GM23338 (cell line): ENCODE results near the gene LIAS. TPM values are rescaled to one million over a fixed set of nuclear protein-coding genes. Genes with fewer than 3 reads are reported as not detected.

ENCODE experiments used
- EZH2 ChIP-seq: fragments of 200-600 bp; sonication (generic); IDR thresholded peaks from one replicate; pipeline ENCODE4 v1.8.0; 2017; ENCODE audit warnings: antibody characterized with exemption, mild to moderate bottlenecking, low read depth; ENCODE audit not compliant: unreplicated experiment
- EZH2phosphoT487 ChIP-seq: fragments of 200-600 bp; sonication (generic); IDR thresholded peaks from one replicate; pipeline ENCODE4 v1.8.1; 2018; ENCODE audit warnings: antibody characterized with exemption; ENCODE audit not compliant: unreplicated experiment
- STAT1 ChIP-seq: IDR thresholded peaks from one replicate; pipeline ENCODE4 v1.6.1; 2016; ENCODE audit warnings: antibody characterized with exemption; ENCODE audit not compliant: unreplicated experiment
- ZNF331 ChIP-seq: fragments of 250-450 bp; sonication (Bioruptor Pico); IDR thresholded peaks from 2 replicates; pipeline ENCODE4 v1.5.0; 2020; ENCODE audit warnings: low read depth, mild to moderate bottlenecking, moderate library complexity
- polyA plus RNA-seq: library from polyadenylated mRNA; unstranded; fragments of >200 nt; fragmentation: Nextera tagmentation; extraction: Ambion mirVana; gene quantifications from 2 replicates; pipeline ENCODE4 v1.2.1, GENCODE V29; 2016
- total RNA-seq: library from RNA; depleted of rRNA; stranded (reverse); fragments of >200 nt; shearing (Covaris generic); gene quantifications from 2 replicates; pipeline ENCODE4 v1.2.3, GENCODE V29; 2014
- TF ChIP-seq, protein P1 (sequence below): fragments of 250-450 bp; sonication (Bioruptor Pico); IDR thresholded peaks from 2 replicates; pipeline ENCODE4 v1.5.0; 2020; ENCODE audit warnings: mild to moderate bottlenecking, moderate library complexity
- TF ChIP-seq, protein P2 (sequence below): IDR thresholded peaks from 2 replicates; pipeline ENCODE4 v1.6.1; 2016; ENCODE audit warnings: antibody characterized with exemption

The LIAS gene
- total and polyA plus RNA-seq, 2 experiments from 2014 or later, result 17.5 to 18.7 TPM

DNA sequence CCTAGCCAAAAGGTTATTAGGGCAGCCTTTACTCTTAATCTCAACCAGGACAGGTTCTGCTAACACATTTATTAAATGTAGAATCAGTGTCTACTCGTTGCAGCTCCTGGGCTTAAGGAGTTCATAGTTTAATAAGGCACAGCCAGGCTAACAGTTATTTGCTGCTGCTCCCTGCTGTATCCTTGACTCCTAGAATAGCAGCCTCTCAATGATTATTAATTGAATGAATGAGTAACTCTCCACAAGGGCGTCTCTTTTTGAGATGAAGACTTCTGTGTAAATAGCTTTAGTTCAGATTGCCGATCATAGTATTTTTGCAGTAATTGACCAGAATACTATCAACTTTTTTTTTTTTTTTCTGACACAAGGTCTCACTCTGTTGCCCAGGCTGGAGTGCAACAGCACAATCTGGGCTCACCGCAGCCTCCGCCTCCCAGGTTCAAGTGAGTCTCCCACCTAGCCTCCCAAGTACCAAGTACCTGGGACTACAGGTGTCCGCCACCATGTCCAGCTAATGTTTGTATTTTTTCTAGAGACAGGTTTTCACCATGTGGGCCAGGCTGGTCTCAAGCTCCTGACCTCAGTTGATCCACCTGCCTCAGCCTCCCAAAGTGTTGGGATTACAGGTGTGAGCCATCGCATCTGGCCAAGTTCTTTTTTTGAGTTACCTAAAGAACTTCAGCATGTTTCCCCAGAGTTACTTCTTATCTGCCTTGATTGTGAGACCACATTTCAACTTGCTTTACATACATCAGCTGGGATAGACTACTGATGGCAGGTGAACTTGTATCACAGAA lies 65.5 kb downstream of the LIAS start (continued):
- TF ChIP-seq, protein P1, sequence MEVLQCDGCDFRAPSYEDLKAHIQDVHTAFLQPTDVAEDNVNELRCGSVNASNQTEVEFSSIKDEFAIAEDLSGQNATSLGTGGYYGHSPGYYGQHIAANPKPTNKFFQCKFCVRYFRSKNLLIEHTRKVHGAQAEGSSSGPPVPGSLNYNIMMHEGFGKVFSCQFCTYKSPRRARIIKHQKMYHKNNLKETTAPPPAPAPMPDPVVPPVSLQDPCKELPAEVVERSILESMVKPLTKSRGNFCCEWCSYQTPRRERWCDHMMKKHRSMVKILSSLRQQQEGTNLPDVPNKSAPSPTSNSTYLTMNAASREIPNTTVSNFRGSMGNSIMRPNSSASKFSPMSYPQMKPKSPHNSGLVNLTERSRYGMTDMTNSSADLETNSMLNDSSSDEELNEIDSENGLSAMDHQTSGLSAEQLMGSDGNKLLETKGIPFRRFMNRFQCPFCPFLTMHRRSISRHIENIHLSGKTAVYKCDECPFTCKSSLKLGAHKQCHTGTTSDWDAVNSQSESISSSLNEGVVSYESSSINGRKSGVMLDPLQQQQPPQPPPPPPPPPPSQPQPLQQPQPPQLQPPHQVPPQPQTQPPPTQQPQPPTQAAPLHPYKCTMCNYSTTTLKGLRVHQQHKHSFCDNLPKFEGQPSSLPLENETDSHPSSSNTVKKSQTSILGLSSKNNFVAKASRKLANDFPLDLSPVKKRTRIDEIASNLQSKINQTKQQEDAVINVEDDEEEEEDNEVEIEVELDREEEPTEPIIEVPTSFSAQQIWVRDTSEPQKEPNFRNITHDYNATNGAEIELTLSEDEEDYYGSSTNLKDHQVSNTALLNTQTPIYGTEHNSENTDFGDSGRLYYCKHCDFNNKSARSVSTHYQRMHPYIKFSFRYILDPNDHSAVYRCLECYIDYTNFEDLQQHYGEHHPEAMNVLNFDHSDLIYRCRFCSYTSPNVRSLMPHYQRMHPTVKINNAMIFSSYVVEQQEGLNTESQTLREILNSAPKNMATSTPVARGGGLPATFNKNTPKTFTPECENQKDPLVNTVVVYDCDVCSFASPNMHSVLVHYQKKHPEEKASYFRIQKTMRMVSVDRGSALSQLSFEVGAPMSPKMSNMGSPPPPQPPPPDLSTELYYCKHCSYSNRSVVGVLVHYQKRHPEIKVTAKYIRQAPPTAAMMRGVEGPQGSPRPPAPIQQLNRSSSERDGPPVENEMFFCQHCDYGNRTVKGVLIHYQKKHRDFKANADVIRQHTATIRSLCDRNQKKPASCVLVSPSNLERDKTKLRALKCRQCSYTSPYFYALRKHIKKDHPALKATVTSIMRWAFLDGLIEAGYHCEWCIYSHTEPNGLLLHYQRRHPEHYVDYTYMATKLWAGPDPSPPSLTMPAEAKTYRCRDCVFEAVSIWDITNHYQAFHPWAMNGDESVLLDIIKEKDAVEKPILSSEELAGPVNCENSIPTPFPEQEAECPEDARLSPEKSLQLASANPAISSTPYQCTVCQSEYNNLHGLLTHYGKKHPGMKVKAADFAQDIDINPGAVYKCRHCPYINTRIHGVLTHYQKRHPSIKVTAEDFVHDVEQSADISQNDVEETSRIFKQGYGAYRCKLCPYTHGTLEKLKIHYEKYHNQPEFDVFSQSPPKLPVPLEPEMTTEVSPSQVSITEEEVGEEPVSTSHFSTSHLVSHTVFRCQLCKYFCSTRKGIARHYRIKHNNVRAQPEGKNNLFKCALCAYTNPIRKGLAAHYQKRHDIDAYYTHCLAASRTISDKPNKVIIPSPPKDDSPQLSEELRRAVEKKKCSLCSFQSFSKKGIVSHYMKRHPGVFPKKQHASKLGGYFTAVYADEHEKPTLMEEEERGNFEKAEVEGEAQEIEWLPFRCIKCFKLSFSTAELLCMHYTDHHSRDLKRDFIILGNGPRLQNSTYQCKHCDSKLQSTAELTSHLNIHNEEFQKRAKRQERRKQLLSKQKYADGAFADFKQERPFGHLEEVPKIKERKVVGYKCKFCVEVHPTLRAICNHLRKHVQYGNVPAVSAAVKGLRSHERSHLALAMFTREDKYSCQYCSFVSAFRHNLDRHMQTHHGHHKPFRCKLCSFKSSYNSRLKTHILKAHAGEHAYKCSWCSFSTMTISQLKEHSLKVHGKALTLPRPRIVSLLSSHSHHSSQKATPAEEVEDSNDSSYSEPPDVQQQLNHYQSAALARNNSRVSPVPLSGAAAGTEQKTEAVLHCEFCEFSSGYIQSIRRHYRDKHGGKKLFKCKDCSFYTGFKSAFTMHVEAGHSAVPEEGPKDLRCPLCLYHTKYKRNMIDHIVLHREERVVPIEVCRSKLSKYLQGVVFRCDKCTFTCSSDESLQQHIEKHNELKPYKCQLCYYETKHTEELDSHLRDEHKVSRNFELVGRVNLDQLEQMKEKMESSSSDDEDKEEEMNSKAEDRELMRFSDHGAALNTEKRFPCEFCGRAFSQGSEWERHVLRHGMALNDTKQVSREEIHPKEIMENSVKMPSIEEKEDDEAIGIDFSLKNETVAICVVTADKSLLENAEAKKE (CRISPR knock-in tag), result no peak
- TF ChIP-seq, protein P2, sequence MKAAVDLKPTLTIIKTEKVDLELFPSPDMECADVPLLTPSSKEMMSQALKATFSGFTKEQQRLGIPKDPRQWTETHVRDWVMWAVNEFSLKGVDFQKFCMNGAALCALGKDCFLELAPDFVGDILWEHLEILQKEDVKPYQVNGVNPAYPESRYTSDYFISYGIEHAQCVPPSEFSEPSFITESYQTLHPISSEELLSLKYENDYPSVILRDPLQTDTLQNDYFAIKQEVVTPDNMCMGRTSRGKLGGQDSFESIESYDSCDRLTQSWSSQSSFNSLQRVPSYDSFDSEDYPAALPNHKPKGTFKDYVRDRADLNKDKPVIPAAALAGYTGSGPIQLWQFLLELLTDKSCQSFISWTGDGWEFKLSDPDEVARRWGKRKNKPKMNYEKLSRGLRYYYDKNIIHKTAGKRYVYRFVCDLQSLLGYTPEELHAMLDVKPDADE, result no peak
- TF ChIP-seq EZH2, result no peak
- TF ChIP-seq STAT1, result no peak
- TF ChIP-seq EZH2phosphoT487, result no peak
- TF ChIP-seq ZNF331 (CRISPR knock-in tag), result no peak
